Measurements from ENCODE around the gene C18orf63. TPM values are rescaled to one million over a fixed set of nuclear protein-coding genes. Genes with fewer than 3 reads are reported as not detected.
A peak's percentile ranks its signal among the peaks of the same experiment; 100 is the strongest.

Gene C18orf63
- total and polyA plus RNA-seq, 3 donors from 2014 or later, result 9.8 to 22.1 (median 13.7) TPM

DNA sequence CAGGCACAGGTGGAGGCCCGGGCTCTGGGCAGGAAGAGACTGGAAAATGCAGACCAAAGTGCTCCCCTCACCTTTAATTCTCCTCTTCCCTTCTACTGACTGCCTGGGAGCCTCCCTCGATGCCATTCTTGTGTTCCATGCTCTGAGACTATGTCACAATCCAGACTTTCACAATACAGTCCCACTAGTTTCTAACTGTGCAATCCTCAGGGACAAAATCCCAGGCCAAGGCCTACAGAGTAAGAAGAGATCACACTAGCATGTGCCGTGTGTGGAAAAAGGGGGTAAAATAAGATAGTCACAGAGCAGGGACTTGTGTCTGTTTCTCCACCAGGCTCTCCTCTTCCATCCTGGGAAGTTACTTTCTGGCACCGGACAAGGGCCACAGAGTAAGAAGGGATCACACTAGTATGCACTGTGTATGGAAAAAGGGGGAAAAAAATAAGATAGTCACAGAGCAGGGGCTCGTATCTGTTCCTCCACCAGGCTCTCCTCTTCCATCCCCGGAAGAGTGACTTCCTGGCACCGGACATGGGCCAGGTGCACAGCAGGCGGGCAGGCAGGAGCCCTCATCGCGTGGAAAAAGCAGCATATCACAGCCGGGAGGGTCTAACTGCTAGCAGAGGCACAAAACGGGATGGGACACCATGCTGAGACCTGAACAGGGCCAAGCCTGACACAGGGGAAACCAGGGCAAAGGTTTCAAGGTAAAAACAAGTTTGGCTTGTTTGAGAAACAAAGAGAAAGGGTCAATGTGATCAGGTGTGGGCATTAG lies 33.5 kb upstream of the C18orf63 start:
- 50 to 66% methylated on average over 9 to 12 of the region's 12 CpGs for WGBS, 2 donors
- H3K36me3 ChIP-seq (ENCODE audit: low read depth, missing control alignments), result no peaks in the 10 kb centered on the region
- DNase-seq, result no peak
- peaks cover 35% of the 10 kb centered on the region for H3K4me1 ChIP-seq
- no peak overlapping the region for H3K4me3 ChIP-seq
- no peaks in the 10 kb centered on the region for H3K9me3 ChIP-seq
- no peaks in the 10 kb centered on the region for H3K27me3 ChIP-seq
- intact Hi-C loops (cut with DNase I; ENCODE audit: low total_unique reads), result no loop called here
- TF ChIP-seq, protein P1, sequence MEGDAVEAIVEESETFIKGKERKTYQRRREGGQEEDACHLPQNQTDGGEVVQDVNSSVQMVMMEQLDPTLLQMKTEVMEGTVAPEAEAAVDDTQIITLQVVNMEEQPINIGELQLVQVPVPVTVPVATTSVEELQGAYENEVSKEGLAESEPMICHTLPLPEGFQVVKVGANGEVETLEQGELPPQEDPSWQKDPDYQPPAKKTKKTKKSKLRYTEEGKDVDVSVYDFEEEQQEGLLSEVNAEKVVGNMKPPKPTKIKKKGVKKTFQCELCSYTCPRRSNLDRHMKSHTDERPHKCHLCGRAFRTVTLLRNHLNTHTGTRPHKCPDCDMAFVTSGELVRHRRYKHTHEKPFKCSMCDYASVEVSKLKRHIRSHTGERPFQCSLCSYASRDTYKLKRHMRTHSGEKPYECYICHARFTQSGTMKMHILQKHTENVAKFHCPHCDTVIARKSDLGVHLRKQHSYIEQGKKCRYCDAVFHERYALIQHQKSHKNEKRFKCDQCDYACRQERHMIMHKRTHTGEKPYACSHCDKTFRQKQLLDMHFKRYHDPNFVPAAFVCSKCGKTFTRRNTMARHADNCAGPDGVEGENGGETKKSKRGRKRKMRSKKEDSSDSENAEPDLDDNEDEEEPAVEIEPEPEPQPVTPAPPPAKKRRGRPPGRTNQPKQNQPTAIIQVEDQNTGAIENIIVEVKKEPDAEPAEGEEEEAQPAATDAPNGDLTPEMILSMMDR (IDR thresholded peaks at IDR 0.05), result no peak
- no peak for TF ChIP-seq POLR2A (IDR thresholded peaks at IDR 0.05)
- peak overlapping the region in 1 of 2 donors; percentile 54 for H3K27ac ChIP-seq

DNA sequence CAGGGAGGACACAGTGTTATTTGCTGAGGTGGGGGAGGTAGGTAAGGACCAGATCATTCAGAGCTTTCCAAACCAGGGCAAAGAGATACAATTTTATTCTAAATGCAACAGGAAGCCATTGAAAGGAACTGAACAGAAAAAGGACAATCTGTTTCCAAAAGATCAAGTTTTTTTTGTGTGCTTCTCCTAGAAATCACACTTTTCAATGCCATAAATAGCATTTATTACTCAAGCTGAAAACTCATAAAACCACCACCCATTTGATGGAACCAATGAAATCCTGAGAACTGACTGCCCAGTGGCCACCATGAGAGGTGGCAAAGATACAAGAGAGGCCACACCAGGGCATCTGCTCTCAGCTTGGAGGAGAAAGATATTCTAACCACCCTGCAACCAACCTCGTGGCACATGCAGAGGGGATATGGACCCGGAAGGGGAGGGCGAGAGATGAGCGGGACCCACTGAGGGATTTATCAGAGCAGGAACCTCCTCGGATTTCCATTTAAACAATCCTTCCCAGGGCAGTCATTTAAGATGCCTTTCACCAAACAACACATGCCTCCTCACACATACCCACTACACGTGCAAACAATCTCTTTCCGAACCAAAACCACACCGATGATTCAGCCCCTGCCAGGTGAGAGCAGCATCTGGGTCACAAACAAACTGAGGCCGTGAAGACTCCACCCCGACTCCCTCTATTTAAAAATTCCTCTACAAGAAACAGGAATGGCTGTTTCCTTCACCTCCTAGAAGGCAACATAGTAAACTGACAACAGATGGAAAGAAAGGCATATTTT lies 32.7 kb upstream of the C18orf63 start:
- intact Hi-C loops (cut with DNase I; ENCODE audit: low total_unique reads), result no loop called here
- WGBS, 2 donors, result 67 to 82% methylated on average over 10 of the region's 10 CpGs

DNA sequence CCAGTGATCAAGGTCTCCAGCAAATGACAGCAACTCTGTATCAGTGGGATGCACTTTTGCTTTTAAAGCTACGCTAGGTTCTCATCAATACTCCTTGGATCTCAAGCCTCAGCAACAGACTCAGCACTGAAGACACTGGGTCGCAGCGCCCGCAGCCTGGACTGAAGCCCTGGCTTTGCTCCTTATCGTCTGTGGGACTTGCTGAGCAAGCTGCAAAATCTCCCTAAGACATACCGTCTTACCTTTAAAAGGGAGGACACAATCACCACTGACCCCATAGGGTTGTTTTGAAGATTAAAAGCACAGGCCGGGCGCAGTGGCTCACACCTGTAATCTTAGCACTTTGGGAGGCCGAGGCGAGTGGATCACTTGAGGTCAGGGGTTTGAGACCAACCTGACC lies 32.0 kb upstream of the C18orf63 start:
- H3K27ac ChIP-seq, result no peak overlapping the region
- intact Hi-C loops (cut with DNase I; ENCODE audit: low total_unique reads), result no loop called here
- no peaks in the 10 kb centered on the region for H3K36me3 ChIP-seq (ENCODE audit: low read depth, missing control alignments)
- TF ChIP-seq, protein P1 (IDR thresholded peaks at IDR 0.05), result no peak
- no peak for TF ChIP-seq POLR2A (IDR thresholded peaks at IDR 0.05)
- no peaks in the 10 kb centered on the region for H3K27me3 ChIP-seq
- H3K4me1 ChIP-seq, result peaks cover 40% of the 10 kb centered on the region
- no peak for DNase-seq
- no peak overlapping the region for H3K4me3 ChIP-seq
- no peaks in the 10 kb centered on the region for H3K9me3 ChIP-seq
- 51 to 70% methylated on average over 9 to 10 of the region's 10 CpGs for WGBS, 2 donors

More for the DNA sequence above, 32.7 kb upstream of the C18orf63 start:
- Histone ChIP-seq H3K36me3 (ENCODE audit: low read depth, missing control alignments) (no peaks in the 10 kb centered on the region), H3K4me3 (no peak overlapping the region), H3K27me3 (no peaks in the 10 kb centered on the region), H3K4me1 (peaks cover 35% of the 10 kb centered on the region), H3K27ac (peak overlapping the region; percentile 45 to 54), H3K9me3 (no peaks in the 10 kb centered on the region)
- no peak for DNase-seq
- TF ChIP-seq, protein P1 (IDR thresholded peaks at IDR 0.05), result no peak
- no peak for TF ChIP-seq POLR2A (IDR thresholded peaks at IDR 0.05)

DNA sequence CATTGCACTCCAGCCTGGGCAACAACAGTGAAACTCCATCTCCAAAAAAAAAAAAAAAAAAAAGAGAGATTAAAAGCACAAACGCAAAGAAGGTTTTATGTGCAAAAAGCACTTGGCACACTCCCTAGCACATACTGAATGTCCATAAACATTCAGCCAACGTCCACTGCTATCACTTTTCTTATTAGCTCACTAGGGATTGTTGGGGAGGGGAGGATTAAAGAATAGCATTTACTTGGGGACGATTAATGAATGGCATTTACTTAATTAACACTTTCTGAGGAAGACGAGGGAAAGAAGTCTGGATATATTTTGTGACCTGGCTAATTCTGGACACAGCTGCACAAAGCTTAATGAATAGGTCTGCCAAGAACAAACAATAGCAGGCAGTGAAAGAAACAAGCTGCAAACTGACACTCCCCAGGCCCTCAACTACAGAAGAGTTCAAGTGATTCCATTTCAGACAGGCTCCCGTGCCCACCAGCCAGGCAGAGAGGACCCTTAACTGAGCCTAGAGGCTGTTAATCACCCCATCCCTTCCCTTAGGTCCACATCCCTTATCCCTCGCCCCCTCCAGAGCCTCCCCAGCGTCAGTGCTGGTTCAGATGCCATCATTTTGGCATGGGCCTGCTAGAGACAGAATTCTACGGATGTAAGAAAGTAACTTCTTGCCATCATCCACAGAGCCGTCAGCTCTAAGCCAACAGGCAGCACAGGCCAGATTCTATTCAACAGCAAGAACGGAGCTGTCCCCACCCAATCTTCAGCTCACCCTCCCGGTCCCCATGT lies 31.3 kb upstream of the C18orf63 start:
- TF ChIP-seq POLR2A (IDR thresholded peaks at IDR 0.05), result no peak
- TF ChIP-seq, protein P1 (IDR thresholded peaks at IDR 0.05), result no peak
- no peaks in the 10 kb centered on the region for H3K9me3 ChIP-seq
- no peaks in the 10 kb centered on the region for H3K36me3 ChIP-seq (ENCODE audit: low read depth, missing control alignments)
- H3K4me3 ChIP-seq, result no peak overlapping the region
- 33% methylated on average over 11 of the region's 11 CpGs for WGBS, 2 donors
- intact Hi-C loops (cut with DNase I; ENCODE audit: low total_unique reads), result no loop called here
- no peaks in the 10 kb centered on the region for H3K27me3 ChIP-seq
- no peak for DNase-seq
- H3K4me1 ChIP-seq, result peaks cover 40% of the 10 kb centered on the region
- H3K27ac ChIP-seq, result peak overlapping the region; percentile 67 to 76
